Breast epithelium (tissue), 3 donors: ENCODE data around the gene ADCY1.

Experiments
- CTCF ChIP-seq, 3 donors: fragments of 450-650 bp; IDR thresholded peaks; one replicate each; pipeline ENCODE4 v1.5.1; 2016 to 2017; ENCODE audit warnings: antibody characterized with exemption in 3 of 3, mild to moderate bottlenecking in 3 of 3, moderate library complexity in 3 of 3
- POLR2AphosphoS5 ChIP-seq, 3 donors: sonication (generic); formaldehyde crosslinking; IDR thresholded peaks; one replicate each; pipeline ENCODE4 v1.6.1; 2017; ENCODE audit warnings: antibody characterized with exemption in 3 of 3

GRCh38 chr7:45580053-45580872, 6.1 kb downstream of the ADCY1 start:
- TF ChIP-seq CTCF (IDR thresholded peaks at IDR 0.05) (no peak), POLR2AphosphoS5 (IDR thresholded peaks at IDR 0.05) (no peak)
